Mononuclear cell (primary cell): ENCODE data around the gene PGAP1. TPM values are rescaled to one million over a fixed set of nuclear protein-coding genes. Genes with fewer than 3 reads are reported as not detected.
"Not testable (repeated sequence)": the region's sequence is repeated elsewhere in the genome, so short reads cannot be mapped to it uniquely, and the experiment has no call there.

Experiments used
- H3K27me3 ChIP-seq: 2 replicates; pipeline ENCODE4 v1.6.0; 2011; ENCODE audit warnings: low read length, control low read depth; ENCODE audit not compliant: insufficient read depth
- H3K4me1 ChIP-seq: 2 replicates; pipeline ENCODE4 v1.5.1; 2011; ENCODE audit warnings: mild to moderate bottlenecking, low read length, control low read depth; ENCODE audit not compliant: insufficient read depth
- H3K4me3 ChIP-seq: 2 replicates; pipeline ENCODE4 v1.5.1; 2011; ENCODE audit warnings: mild to moderate bottlenecking, low read length, moderate library complexity
- H3K9me3 ChIP-seq: 2 replicates; pipeline ENCODE4 v1.5.1; 2011; ENCODE audit warnings: low read depth, mild to moderate bottlenecking, control low read depth, low read length
- total RNA-seq: library from RNA; depleted of rRNA; stranded (reverse); fragments of >200 nt; gene quantifications from one replicate; pipeline ENCODE4 v1.2.3, GENCODE V29; 2012

Gene PGAP1
- total RNA-seq, 1 donor, result 8.8 TPM

GRCh38 chr2:196925768-196926561 lies 542 bp downstream of the PGAP1 start:
- H3K4me3 ChIP-seq, result peak overlapping the region; percentile 85
- no peaks in the 10 kb centered on the region for H3K27me3 ChIP-seq
- peaks cover 17% of the 10 kb centered on the region for H3K4me1 ChIP-seq
- no peaks in the 10 kb centered on the region for H3K9me3 ChIP-seq

DNA sequence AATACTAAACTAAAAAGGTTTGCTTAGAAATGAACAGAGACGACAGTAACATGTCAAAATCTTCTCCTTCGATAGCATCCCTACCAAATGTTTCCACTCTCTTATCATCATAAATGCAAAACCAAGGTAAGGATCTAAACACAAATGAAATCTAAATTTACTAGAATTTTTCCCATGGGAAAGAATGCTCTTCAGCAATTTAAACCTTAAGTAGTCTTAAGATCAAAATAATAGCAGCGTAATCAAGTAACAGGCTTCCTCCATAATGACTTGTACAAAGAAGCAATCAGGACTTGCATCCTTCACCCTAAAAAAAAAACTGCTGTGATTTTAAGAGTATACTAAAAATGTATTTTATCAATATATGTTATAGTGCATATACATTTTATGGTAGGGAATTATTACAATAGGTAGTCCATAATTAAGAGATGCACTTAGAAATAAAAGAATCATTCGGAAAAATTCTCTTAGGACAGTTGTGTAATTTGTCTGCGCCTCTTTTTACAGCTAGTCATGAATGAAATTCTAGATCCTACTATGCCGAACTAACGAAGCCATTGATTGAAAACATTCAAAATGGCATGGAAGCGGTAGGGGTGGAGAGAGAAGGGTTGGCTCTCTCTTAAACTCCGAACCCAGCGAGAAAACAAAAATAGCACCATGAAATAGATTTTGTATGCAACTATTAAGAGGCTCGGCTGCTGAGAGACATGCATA lies 1.3 kb downstream of the PGAP1 start:
- Histone ChIP-seq H3K9me3 (no peaks in the 10 kb centered on the region), H3K27me3 (no peaks in the 10 kb centered on the region), H3K4me3 (peak overlapping the region; percentile 85), H3K4me1 (peaks cover 17% of the 10 kb centered on the region)

DNA sequence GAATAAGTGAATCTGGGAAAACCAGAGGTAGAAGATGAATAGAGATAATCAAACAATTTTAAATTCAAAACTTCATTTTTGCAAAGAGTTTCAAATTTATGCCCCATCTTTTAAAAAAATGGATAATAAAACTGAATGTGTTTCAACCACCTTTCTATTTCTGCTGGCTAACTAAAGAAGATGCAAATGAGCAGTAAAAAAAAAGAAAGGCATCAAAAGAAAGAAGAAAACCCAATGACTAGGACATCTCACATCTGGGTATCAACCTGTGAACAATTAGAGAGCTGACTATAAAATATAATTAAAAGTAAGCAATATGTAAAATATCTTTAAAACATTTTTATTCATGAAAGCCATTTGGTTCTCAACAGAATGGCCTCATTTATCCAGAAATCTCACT lies 2.5 kb downstream of the PGAP1 start:
- Histone ChIP-seq H3K9me3 (no peaks in the 10 kb centered on the region), H3K4me1 (peaks cover 17% of the 10 kb centered on the region), H3K4me3 (no peak overlapping the region), H3K27me3 (no peaks in the 10 kb centered on the region)

- Histone ChIP-seq H3K9me3 (peaks cover 5% of the 10 kb centered on the region), H3K27me3 (no peaks in the 10 kb centered on the region), H3K4me3 (no peak overlapping the region), H3K4me1 (peaks cover 15% of the 10 kb centered on the region)
These were observed 7.6 kb downstream of the PGAP1 start for GRCh38 chr2:196918927-196919326.

GRCh38 chr2:196917802-196918201 lies 8.7 kb downstream of the PGAP1 start:
- Histone ChIP-seq H3K4me1 (peaks cover 15% of the 10 kb centered on the region), H3K27me3 (no peaks in the 10 kb centered on the region), H3K9me3 (peaks cover 5% of the 10 kb centered on the region), H3K4me3 (no peak overlapping the region)

DNA sequence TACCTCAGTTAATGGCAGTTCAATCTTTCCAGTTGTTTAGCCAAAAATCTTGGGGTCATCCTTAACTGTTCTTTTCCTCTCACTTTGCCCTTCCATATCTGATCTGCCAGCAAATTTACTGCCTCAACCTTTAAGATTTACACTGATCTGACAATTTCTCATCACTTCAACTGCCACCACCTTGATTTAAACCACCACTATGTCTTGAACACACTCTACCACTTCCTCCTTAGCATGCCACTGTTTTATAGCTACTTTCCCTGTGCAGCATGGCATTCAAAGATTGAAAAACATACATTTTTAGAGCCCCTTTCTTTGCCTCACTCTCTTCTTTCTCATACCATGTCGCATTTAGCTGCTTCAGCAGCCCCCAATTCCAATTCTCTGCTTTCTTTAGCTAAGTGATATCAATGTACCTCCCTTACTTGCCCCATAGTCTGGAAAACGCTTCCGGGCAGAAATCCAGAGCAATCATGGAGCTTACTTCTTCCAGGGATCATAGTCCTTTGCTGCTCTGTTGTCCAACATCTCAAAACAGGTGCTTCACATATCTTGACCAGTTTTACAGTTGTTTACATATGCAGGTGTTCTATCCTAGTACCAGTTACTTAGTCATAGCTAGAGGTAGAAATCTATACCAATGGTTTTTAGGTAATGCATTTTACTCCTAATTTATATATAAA lies 10.9 kb downstream of the PGAP1 start:
- Histone ChIP-seq H3K27me3 (no peaks in the 10 kb centered on the region), H3K9me3 (peaks cover 5% of the 10 kb centered on the region), H3K4me1 (peaks cover 15% of the 10 kb centered on the region), H3K4me3 (no peak overlapping the region)

GRCh38 chr2:196914867-196915460 lies 11.5 kb downstream of the PGAP1 start:
- no peaks in the 10 kb centered on the region for H3K27me3 ChIP-seq
- peaks cover 15% of the 10 kb centered on the region for H3K4me1 ChIP-seq
- H3K9me3 ChIP-seq, result peaks cover 5% of the 10 kb centered on the region
- H3K4me3 ChIP-seq, result no peak overlapping the region

DNA sequence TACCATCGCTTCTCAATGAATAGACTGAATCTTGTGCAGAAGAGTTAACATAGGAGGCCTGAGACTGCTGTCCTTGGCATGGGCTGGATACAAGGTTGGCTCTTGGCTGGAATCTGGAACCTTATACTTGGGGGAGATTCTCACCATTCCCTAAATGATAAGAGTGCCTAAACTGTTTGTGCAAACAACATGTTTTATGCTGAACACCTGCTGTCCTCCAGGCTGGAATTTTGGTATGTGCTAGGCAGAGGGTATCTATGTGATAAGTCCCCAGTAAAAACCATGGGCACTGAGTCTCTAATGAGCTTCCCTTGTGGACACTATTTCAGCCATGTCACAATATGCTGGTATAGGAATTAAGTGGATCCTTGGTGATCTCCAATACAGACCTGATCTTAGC lies 12.8 kb downstream of the PGAP1 start:
- peaks cover 15% of the 10 kb centered on the region for H3K4me1 ChIP-seq
- H3K27me3 ChIP-seq, result no peaks in the 10 kb centered on the region
- H3K9me3 ChIP-seq, result peaks cover 5% of the 10 kb centered on the region
- H3K4me3 ChIP-seq, result no peak overlapping the region

DNA sequence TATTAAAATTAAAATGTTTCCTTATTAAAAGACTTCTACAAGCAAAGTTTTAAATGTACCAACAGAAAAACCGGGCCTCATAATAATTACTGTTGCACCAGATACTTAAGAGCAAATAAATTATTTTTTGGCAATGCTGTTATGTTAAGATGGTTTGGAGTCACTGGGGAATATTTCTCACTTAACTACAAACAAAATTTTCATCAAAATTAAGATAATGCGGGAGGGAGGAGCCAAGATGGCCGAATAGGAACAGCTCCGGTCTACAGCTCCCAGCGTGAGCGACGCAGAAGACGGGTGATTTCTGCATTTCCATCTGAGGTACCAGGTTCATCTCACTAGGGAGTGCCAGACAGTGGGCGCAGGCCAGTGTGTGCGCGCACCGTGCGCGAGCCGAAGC lies 21.1 kb downstream of the PGAP1 start:
- not testable (repeated sequence) for H3K9me3 ChIP-seq, H3K4me3 ChIP-seq, H3K4me1 ChIP-seq, H3K27me3 ChIP-seq

DNA sequence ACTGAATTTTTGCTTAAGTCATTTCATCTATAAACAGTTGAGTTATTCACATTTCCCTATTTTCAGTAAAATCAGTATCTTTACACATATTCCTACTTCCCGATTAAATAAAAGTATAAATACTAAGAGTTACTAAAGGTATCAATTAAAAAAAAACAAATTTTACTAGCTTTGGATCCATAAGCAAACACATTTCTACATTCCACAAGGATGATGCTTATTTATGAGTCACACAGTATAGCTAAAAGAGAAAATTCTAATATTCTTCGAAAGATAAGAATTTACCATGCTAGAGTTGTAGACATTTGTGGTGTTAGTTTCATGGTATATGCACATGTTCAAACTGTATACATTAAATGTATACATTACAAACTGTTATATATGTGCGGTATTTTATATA lies 23.7 kb downstream of the PGAP1 start:
- H3K4me3 ChIP-seq, result no peak overlapping the region
- no peaks in the 10 kb centered on the region for H3K27me3 ChIP-seq
- H3K9me3 ChIP-seq, result no peaks in the 10 kb centered on the region
- no peaks in the 10 kb centered on the region for H3K4me1 ChIP-seq

DNA sequence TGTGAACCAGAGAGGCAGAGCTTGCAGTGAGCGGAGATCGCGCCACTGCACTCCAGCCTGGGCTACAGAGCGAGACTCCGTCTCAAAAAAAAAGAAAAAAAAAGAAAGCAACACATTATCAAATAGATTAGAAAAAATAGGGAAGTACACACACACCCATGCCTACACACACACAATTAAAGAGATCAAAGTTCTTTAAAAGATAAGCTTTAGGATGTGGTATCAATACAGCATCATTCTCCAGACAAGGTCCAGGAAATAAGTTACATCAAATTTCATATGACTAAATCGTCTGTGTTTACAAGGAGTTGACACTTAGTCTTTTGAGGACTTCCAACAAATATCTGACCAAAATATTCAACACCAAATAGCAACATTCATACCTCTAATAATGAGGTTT lies 25.7 kb downstream of the PGAP1 start:
- Histone ChIP-seq H3K9me3 (no peaks in the 10 kb centered on the region), H3K27me3 (no peaks in the 10 kb centered on the region), H3K4me3 (no peak overlapping the region), H3K4me1 (no peaks in the 10 kb centered on the region)

DNA sequence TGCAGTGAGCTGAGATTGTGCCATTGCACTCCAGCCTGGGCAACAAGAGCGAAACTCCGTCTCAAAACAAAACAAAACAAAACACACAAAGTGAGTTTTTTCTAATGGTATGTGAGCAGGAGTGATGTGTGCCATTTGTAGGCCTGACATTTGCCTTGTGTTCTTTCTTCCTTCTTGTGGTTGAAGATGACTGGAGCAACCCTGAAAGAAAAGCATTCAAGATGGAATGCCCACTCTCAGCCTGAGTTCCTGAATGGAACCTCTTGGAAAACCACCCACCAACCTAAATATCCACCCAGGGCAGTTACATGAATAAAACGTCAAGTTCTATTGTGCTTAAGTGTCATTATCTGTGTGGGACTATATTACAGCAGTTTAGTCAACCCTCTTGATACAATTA lies 26.5 kb downstream of the PGAP1 start:
- H3K4me3 ChIP-seq, result no peak overlapping the region

GRCh38 chr2:196891136-196891535 lies 35.4 kb downstream of the PGAP1 start:
- Histone ChIP-seq H3K27me3 (no peaks in the 10 kb centered on the region), H3K4me3 (no peak overlapping the region), H3K4me1 (peaks cover 5% of the 10 kb centered on the region), H3K9me3 (no peaks in the 10 kb centered on the region)

More for the DNA sequence above, 26.5 kb downstream of the PGAP1 start:
- Histone ChIP-seq H3K4me1 (no peaks in the 10 kb centered on the region), H3K9me3 (no peaks in the 10 kb centered on the region), H3K27me3 (no peaks in the 10 kb centered on the region)

DNA sequence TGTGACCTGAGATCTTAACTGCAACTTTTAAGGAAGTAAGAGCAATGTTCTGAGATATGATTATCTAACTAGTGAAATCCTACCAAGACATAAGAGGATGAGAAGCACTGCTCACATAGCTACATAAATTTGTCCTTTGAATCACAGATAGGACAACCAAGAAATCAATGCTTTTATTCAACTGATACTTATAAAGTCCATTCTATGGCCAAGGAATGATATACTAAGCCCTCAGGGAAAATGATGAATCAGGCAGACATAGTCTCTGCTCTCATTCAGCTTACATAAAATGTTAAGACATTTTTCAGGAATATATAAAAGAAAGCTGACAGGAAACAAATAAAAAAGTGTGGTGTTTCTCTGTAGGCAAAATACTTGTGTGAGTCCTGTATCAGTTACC lies 39.1 kb downstream of the PGAP1 start:
- Histone ChIP-seq H3K27me3 (no peaks in the 10 kb centered on the region), H3K4me3 (no peak overlapping the region), H3K4me1 (peaks cover 5% of the 10 kb centered on the region), H3K9me3 (no peaks in the 10 kb centered on the region)

- Histone ChIP-seq H3K4me3 (no peak overlapping the region), H3K27me3 (no peaks in the 10 kb centered on the region), H3K4me1 (no peaks in the 10 kb centered on the region), H3K9me3 (no peaks in the 10 kb centered on the region)
These were observed 42.1 kb downstream of the PGAP1 start for GRCh38 chr2:196884368-196884767.
